ENCODE results near the gene OSTF1. TPM values are rescaled to one million over a fixed set of nuclear protein-coding genes. Genes with fewer than 3 reads are reported as not detected.

Gene OSTF1
- total RNA-seq, 1 donor from 2014 or later = 77.8 TPM

DNA sequence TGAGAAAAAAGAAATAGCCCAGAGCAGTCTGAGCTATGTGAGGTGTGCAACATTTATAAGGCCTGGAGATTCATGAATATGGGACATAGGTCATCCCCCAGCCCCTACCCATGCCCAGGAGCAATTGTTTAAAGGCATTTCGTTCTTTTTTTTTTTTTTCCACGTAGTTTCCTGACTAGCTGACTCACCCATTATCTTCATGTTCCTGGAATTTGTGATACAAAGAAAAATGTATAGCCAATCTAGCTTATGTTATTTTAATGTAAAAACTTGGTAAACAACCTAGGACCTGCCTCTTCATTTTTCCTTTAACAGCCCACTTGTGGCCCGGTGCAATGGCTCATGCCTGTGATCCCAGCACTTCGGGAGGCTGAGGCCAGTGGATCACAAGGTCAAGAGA, 81.3 kb downstream of the OSTF1 start:
- Histone ChIP-seq H3K4me1 (peaks cover 2% of the 10 kb centered on the region), H3K4me3 (no peak overlapping the region), H3K27me3 (no peaks in the 10 kb centered on the region), H3K27ac (no peak overlapping the region), H3K36me3 (peaks cover 32% of the 10 kb centered on the region), H3K9me3 (no peaks in the 10 kb centered on the region)
- intact Hi-C loops (cut with DNase I) = no loop called here
- no peak for DNase-seq
- TF ChIP-seq, protein P1, sequence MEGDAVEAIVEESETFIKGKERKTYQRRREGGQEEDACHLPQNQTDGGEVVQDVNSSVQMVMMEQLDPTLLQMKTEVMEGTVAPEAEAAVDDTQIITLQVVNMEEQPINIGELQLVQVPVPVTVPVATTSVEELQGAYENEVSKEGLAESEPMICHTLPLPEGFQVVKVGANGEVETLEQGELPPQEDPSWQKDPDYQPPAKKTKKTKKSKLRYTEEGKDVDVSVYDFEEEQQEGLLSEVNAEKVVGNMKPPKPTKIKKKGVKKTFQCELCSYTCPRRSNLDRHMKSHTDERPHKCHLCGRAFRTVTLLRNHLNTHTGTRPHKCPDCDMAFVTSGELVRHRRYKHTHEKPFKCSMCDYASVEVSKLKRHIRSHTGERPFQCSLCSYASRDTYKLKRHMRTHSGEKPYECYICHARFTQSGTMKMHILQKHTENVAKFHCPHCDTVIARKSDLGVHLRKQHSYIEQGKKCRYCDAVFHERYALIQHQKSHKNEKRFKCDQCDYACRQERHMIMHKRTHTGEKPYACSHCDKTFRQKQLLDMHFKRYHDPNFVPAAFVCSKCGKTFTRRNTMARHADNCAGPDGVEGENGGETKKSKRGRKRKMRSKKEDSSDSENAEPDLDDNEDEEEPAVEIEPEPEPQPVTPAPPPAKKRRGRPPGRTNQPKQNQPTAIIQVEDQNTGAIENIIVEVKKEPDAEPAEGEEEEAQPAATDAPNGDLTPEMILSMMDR (IDR thresholded peaks at IDR 0.05) = no peak
- no peak for ATAC-seq

DNA sequence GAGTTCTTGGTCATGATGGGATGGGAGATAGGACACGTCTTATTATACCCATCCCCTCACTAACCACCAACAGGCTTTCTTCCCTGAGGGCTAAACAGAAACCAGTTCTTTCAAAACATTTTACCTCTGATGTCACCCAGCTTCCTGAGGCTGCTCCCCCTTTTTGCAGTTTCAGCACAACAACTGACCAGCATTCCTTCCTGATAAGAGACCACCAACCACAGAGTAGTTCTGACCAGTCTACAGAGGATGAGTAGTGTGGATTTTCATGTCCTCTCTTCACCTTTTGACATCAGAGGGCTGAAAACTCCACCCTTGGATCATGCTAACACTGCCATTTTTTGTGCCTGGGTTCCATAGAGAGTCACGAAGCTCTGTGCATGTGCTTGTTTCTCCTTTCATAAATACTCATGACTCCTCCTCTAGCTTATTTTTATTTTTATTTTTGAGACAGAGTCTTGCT, 82.6 kb downstream of the OSTF1 start:
- DNase-seq (no peak), ATAC-seq (no peak)
- intact Hi-C loops (cut with DNase I) = no loop called here
- H3K27me3 ChIP-seq = no peaks in the 10 kb centered on the region
- H3K4me3 ChIP-seq = no peak overlapping the region
- TF ChIP-seq, protein P1 (IDR thresholded peaks at IDR 0.05) = no peak
- H3K4me1 ChIP-seq = peaks cover 2% of the 10 kb centered on the region
- no peak overlapping the region for H3K27ac ChIP-seq
- H3K36me3 ChIP-seq = peaks cover 32% of the 10 kb centered on the region
- H3K9me3 ChIP-seq = no peaks in the 10 kb centered on the region

DNA sequence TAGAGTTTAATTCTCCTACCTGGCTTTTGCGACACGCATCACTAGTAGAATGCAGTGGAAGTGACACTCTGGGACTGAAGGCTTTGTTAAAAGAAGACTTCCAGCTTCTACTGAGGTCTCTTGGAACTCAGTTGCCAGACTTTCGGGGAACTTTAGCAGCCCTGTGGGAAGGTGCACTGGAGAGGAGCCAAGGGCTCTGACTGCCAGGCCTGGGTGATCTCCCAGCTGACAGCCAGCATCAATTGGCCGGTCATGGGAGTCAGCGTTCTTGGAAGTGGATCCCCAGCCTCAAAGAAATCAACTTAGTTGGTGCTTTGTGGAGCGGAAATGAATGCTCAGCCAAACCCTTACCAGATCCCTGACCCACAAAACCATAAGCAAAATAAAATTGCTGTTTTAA, 87.1 kb downstream of the OSTF1 start:
- H3K27ac ChIP-seq = no peak overlapping the region
- no peak overlapping the region for H3K4me3 ChIP-seq
- TF ChIP-seq, protein P1 (IDR thresholded peaks at IDR 0.05) = no peak
- H3K4me1 ChIP-seq = no peaks in the 10 kb centered on the region
- H3K36me3 ChIP-seq = peaks cover 14% of the 10 kb centered on the region
- H3K9me3 ChIP-seq = no peaks in the 10 kb centered on the region
- H3K27me3 ChIP-seq = no peaks in the 10 kb centered on the region
- no peak for DNase-seq
- intact Hi-C loops (cut with DNase I) = no loop called here
- no peak for ATAC-seq

DNA sequence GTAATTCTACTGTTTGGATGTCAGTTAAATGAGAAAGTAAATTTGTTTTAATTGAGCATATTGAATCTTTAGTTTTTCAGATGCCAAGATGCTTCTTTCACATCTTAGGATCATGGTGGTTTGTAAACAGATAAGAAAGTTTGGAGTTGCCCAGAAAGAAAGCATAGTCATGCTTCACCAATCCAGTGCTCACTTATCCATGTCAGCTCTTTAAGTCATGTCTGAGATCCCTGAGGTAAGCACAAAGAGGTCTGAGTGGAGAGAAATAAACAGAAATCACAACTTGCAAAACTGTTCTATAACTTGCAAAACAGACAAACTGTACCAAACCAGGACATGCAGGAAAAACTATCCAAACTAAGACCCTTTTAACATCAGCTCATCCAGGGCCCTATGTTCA, 87.7 kb downstream of the OSTF1 start:
- H3K4me1 ChIP-seq = no peaks in the 10 kb centered on the region
- H3K27me3 ChIP-seq = no peaks in the 10 kb centered on the region
- DNase-seq = no peak
- H3K9me3 ChIP-seq = no peaks in the 10 kb centered on the region
- no peak overlapping the region for H3K4me3 ChIP-seq
- peaks cover 7% of the 10 kb centered on the region for H3K36me3 ChIP-seq
- intact Hi-C loops (cut with DNase I) = no loop called here
- no peak for ATAC-seq
- no peak overlapping the region for H3K27ac ChIP-seq
- TF ChIP-seq, protein P1 (IDR thresholded peaks at IDR 0.05) = no peak

DNA sequence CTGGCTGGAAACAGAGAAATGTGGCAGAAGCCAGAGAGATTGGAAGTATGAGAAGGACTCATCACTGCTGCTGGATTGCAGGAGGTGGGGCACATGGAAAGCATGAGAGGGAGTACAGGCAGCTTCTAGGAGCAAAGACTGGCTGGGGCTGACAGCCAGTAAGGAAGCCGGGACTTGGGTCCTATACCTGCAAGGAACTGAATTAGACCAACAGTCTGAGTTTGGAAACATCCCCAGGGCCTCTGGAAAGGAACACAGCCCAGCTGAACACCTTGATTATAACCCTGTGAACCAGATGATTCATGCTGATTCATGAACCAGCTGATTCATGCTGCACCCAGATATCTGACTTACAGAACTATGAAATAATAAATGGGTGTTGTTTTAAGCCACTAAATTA, 93.4 kb downstream of the OSTF1 start:
- H3K4me1 ChIP-seq = no peaks in the 10 kb centered on the region
- H3K4me3 ChIP-seq = no peak overlapping the region
- ATAC-seq (no peak), DNase-seq (no peak)
- no peaks in the 10 kb centered on the region for H3K36me3 ChIP-seq
- TF ChIP-seq, protein P1 (IDR thresholded peaks at IDR 0.05) = no peak
- H3K9me3 ChIP-seq = no peaks in the 10 kb centered on the region
- H3K27me3 ChIP-seq = no peaks in the 10 kb centered on the region
- H3K27ac ChIP-seq = no peak overlapping the region
- intact Hi-C loops (cut with DNase I) = loop anchor here (10.0 kb wide), 1 partner anchor 683 kb away; no protein-coding TSS in a partner anchor

DNA sequence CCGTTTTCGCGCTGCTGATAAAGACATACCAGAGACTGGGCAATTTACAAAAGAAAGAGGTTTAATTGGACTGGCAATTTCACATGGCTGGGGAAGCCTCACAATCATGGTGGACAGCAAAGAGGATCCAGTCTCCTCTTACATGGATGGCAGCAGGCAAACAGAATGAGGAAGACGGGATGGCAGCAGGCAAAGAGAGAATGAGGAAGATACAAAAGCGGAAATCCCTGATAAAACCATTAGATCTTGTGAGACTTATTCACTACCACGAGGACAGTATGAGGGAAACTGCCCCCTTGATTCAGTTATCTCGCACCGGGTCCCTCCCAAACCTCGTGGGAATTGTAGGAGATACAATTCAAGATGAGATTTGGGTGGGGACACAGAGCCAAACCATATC, 95.0 kb downstream of the OSTF1 start:
- TF ChIP-seq, protein P1 (IDR thresholded peaks at IDR 0.05) = no peak
- Histone ChIP-seq H3K36me3 (no peaks in the 10 kb centered on the region), H3K4me3 (no peak overlapping the region), H3K27ac (no peak overlapping the region), H3K4me1 (no peaks in the 10 kb centered on the region), H3K27me3 (no peaks in the 10 kb centered on the region), H3K9me3 (no peaks in the 10 kb centered on the region)
- intact Hi-C loops (cut with DNase I) = loop anchor here (10.0 kb wide), 1 partner anchor 681 kb away; no protein-coding TSS in a partner anchor
- DNase-seq (no peak), ATAC-seq (no peak)
